ENCODE data around the gene MTCL1. TPM values are rescaled to one million over a fixed set of nuclear protein-coding genes. Genes with fewer than 3 reads are reported as not detected.
A peak's percentile ranks its signal among the peaks of the same experiment; 100 is the strongest.

MTCL1 gene
- total RNA-seq, 6 experiments from 2014 or later = 1.4 to 7.4 (median 3.6) TPM

DNA sequence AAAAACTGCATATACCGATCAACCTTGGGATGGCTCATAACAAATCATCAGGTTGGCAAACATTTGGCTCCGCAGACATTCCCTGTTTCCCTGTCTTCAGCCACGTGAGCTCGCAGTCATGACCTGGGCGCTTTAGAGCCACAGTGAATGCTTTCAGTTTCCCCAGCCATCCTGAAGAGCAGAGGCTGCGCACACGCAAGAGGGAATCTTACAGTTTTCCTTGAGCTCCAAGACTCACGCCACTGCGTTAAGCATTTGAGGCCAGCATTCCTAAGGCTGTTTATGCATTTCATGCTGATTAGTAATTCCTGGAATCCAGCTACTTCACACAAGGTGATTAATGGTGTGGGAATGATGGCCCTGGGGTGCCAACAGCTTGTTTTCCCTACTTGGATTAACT is 95.1 kb downstream of the MTCL1 start:
- Histone ChIP-seq H3K36me3 (no peaks in the 10 kb centered on the region), H3K27me3 (no peaks in the 10 kb centered on the region), H3K4me3 (no peak overlapping the region), H3K27ac (no peak overlapping the region), H3K4me1 (peaks cover 0 to 6% (median 0%) of the 10 kb centered on the region in 4 donors), H3K9me3 (no peaks in the 10 kb centered on the region)
- intact Hi-C loops (cut with DNase I) = no loop called here
- TF ChIP-seq, protein P1, sequence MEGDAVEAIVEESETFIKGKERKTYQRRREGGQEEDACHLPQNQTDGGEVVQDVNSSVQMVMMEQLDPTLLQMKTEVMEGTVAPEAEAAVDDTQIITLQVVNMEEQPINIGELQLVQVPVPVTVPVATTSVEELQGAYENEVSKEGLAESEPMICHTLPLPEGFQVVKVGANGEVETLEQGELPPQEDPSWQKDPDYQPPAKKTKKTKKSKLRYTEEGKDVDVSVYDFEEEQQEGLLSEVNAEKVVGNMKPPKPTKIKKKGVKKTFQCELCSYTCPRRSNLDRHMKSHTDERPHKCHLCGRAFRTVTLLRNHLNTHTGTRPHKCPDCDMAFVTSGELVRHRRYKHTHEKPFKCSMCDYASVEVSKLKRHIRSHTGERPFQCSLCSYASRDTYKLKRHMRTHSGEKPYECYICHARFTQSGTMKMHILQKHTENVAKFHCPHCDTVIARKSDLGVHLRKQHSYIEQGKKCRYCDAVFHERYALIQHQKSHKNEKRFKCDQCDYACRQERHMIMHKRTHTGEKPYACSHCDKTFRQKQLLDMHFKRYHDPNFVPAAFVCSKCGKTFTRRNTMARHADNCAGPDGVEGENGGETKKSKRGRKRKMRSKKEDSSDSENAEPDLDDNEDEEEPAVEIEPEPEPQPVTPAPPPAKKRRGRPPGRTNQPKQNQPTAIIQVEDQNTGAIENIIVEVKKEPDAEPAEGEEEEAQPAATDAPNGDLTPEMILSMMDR (IDR thresholded peaks at IDR 0.05) = no peak
- no peak for TF ChIP-seq POLR2A (IDR thresholded peaks at IDR 0.05)
- DNase-seq (no peak), ATAC-seq (no peak)
- WGBS (ENCODE audit: insufficient coverage, low coverage, low lambda C conversion rate, missing lambda C conversion rate) = 81% methylated on average over 7 of the region's 9 CpGs

DNA sequence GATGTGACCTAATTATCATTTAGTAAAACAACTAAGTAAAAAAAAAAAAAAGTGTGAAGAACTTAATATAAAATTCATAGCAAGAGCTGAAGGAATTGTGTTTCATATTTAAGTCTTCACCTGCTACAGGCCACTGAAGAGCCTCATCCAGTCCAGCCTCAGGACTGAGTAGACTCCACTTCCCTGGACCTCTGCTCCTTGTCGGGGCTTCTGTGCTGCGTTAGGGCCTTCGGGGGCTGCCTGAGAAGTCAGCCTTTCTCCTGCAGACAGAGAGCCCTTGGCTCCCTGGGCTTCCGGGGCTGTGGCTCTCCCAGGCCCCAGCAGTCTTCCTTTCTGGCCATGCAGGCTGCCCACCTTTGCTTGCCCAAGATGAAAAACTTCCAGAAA is 95.5 kb downstream of the MTCL1 start:
- TF ChIP-seq, protein P1 (IDR thresholded peaks at IDR 0.05) = no peak
- TF ChIP-seq POLR2A (IDR thresholded peaks at IDR 0.05) = no peak
- Histone ChIP-seq H3K4me3 (no peak overlapping the region), H3K27me3 (no peaks in the 10 kb centered on the region), H3K36me3 (no peaks in the 10 kb centered on the region), H3K9me3 (no peaks in the 10 kb centered on the region), H3K4me1 (peaks cover 0 to 6% (median 0%) of the 10 kb centered on the region in 4 donors), H3K27ac (no peak overlapping the region)
- ATAC-seq = no peak
- WGBS (ENCODE audit: insufficient coverage, low coverage, low lambda C conversion rate, missing lambda C conversion rate) = no CpG with 5 or more reads among the region's 4 CpGs
- DNase-seq = no peak
- intact Hi-C loops (cut with DNase I) = no loop called here

DNA sequence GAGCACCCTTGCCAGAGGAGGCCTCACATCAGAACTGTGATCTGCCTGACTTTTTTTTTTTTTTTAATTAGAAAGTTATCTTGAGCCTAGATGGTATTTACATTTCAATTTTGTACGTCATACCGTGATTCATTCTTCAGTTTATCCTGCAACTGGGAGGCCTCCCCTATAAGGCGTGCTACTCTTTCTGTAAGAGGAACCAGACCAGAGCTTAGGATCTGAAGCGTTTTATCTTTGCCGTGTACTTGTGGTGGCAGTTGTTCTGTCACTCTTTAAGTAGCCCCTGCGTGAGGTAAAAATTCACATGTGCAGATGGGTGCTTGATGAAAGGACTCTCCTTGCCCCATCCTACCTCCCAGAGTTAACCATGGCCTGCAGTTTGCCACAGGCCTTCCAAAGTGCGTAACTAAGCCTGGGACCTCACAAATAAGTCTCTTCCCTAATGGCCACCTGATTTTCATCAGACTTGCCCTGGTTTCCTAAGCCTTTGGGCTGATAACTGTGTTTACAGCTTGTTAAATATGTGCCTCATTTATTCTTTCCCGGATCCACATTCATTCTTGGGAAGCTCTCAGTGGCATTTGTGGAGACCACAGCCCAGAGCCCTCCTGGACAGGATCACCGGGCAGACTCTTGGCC is 96.0 kb downstream of the MTCL1 start:
- TF ChIP-seq POLR2A (IDR thresholded peaks at IDR 0.05) = no peak
- TF ChIP-seq, protein P1 (IDR thresholded peaks at IDR 0.05) = no peak
- Histone ChIP-seq H3K36me3 (no peaks in the 10 kb centered on the region), H3K27me3 (no peaks in the 10 kb centered on the region), H3K27ac (no peak overlapping the region), H3K9me3 (no peaks in the 10 kb centered on the region), H3K4me3 (no peak overlapping the region), H3K4me1 (peaks cover 0 to 6% (median 0%) of the 10 kb centered on the region in 4 donors)
- intact Hi-C loops (cut with DNase I) = no loop called here
- DNase-seq (no peak), ATAC-seq (no peak)
- 78% methylated on average over 8 of the region's 9 CpGs for WGBS (ENCODE audit: insufficient coverage, low coverage, low lambda C conversion rate, missing lambda C conversion rate)

DNA sequence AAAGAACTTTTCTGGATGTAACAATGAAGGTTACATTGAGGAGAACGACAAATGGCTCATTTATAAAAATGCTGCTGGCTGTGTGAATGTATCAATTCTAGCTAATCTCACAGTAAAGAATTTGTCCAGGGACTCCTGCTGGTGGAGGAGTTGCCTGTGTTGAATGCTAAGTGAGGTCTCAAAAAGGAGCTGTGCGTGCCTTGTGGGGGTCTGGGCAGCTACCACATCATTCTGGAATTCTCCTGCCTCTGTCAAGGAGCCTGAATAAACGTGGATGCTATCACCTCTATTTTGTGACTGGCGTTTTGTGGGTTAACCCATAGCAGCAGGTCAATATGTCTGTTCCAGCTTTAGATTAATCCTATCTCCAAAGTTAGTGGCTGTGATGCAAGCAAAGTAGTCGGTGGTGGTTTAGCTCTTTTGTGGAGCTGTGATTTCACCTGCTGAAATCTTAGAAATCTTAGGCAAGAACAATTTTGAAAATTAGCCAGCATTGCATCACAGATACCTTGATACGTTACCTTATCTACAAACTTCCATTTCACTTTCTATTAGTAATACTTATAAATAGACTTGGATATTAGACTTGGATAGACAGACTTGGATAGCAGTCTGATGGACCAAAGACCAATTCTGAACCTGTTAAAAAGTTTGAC is 96.8 kb downstream of the MTCL1 start:
- H3K27ac ChIP-seq = no peak overlapping the region
- DNase-seq (no peak), ATAC-seq (peak in 1 of 4 donors; percentile 46)
- H3K9me3 ChIP-seq = no peaks in the 10 kb centered on the region
- H3K4me3 ChIP-seq = no peak overlapping the region
- intact Hi-C loops (cut with DNase I) = no loop called here
- no peaks in the 10 kb centered on the region for H3K27me3 ChIP-seq
- 55% methylated on average over 6 of the region's 6 CpGs for WGBS (ENCODE audit: insufficient coverage, low coverage, low lambda C conversion rate, missing lambda C conversion rate)
- H3K4me1 ChIP-seq = peaks cover 0 to 6% (median 0%) of the 10 kb centered on the region in 4 donors
- no peaks in the 10 kb centered on the region for H3K36me3 ChIP-seq
- TF ChIP-seq POLR2A (IDR thresholded peaks at IDR 0.05) = no peak
- TF ChIP-seq, protein P1 (IDR thresholded peaks at IDR 0.05) = no peak

Measured in right lobe of liver (tissue), 6 donors.